ENCODE data around the gene TTC31. TPM values are rescaled to one million over a fixed set of nuclear protein-coding genes. Genes with fewer than 3 reads are reported as not detected.

TTC31 gene
- polyA plus RNA-seq, 3 donors = 10.6 to 15.5 (median 14.2) TPM

GRCh38 chr2:74499940-74500577 is 17.2 kb downstream of the TTC31 start:
- 57 to 70% (median 60%) methylated on average over 15 of the region's 15 CpGs for whole genome bisulfite sequencing, 3 donors
- no peak overlapping the region for H3K27ac ChIP-seq (ENCODE audit: low read depth, low read length)

- H3K27ac ChIP-seq (ENCODE audit: low read depth, low read length) = no peak overlapping the region
Measured at GRCh38 chr2:74500578-74500946, 17.7 kb downstream of the TTC31 start.

- 80 to 84% (median 82%) methylated on average over 18 of the region's 18 CpGs for WGBS, 3 donors
- H3K27ac ChIP-seq (ENCODE audit: low read depth, low read length) = no peak overlapping the region
Measured at GRCh38 chr2:74501335-74502071, 18.6 kb downstream of the TTC31 start.

- H3K27ac ChIP-seq (ENCODE audit: low read depth, low read length) = no peak overlapping the region
- WGBS, 3 donors = 10 to 12% (median 12%) methylated on average over 32 of the region's 32 CpGs
Measured at GRCh38 chr2:74502147-74502719, 19.4 kb downstream of the TTC31 start.

GRCh38 chr2:74502720-74503505 is 20.0 kb downstream of the TTC31 start:
- WGBS, 3 donors = 1% methylated on average over 51 to 67 of the region's 67 CpGs
- H3K27ac ChIP-seq (ENCODE audit: low read depth, low read length) = no peak overlapping the region

GRCh38 chr2:74503506-74504475 is 20.9 kb downstream of the TTC31 start:
- WGBS, 3 donors = 44 to 55% (median 49%) methylated on average over 43 to 45 of the region's 45 CpGs

GRCh38 chr2:74504591-74504990 is 21.7 kb downstream of the TTC31 start:
- 90 to 96% (median 95%) methylated on average over 3 of the region's 3 CpGs for WGBS, 3 donors
- H3K27ac ChIP-seq (ENCODE audit: low read depth, low read length) = no peak overlapping the region

More at GRCh38 chr2:74503506-74504475, 20.9 kb downstream of the TTC31 start:
- no peak overlapping the region for H3K27ac ChIP-seq (ENCODE audit: low read depth, low read length)

- WGBS, 3 donors = 94 to 98% (median 96%) methylated on average over 14 of the region's 14 CpGs
- H3K27ac ChIP-seq (ENCODE audit: low read depth, low read length) = no peak overlapping the region
Measured at GRCh38 chr2:74505448-74506246, 22.8 kb downstream of the TTC31 start.

GRCh38 chr2:74507145-74507925 is 24.5 kb downstream of the TTC31 start, which contains the start of gene PCGF1:
PCGF1 (minus strand) TSS chr2:74507695; CDS start chr2:74507668, 27 bp downstream.
- WGBS, 3 donors = 0 to 1% (median 1%) methylated on average over 55 to 56 of the region's 56 CpGs
- peak within 1 kb of the TSS; percentile 89 for H3K27ac ChIP-seq (ENCODE audit: low read depth, low read length)

GRCh38 chr2:74507926-74508520 is 25.1 kb downstream of the TTC31 start:
- 9 to 17% (median 14%) methylated on average over 38 of the region's 38 CpGs for WGBS, 3 donors
- peak overlapping the region; percentile 58 for H3K27ac ChIP-seq (ENCODE audit: low read depth, low read length)

- H3K27ac ChIP-seq (ENCODE audit: low read depth, low read length) = no peak overlapping the region
- whole genome bisulfite sequencing, 3 donors = 80 to 88% (median 80%) methylated on average over 4 of the region's 4 CpGs
Measured at GRCh38 chr2:74510272-74510671, 27.4 kb downstream of the TTC31 start.

- no peak overlapping the region for H3K27ac ChIP-seq (ENCODE audit: low read depth, low read length)
- 33 to 44% (median 37%) methylated on average over 11 of the region's 11 CpGs for WGBS, 3 donors
Measured at GRCh38 chr2:74511104-74511989, 28.5 kb downstream of the TTC31 start.

- WGBS, 3 donors = 8 to 10% (median 10%) methylated on average over 36 of the region's 36 CpGs
Measured at GRCh38 chr2:74512744-74513604, 30.1 kb downstream of the TTC31 start.

More at GRCh38 chr2:74512744-74513604, 30.1 kb downstream of the TTC31 start:
- no peak overlapping the region for H3K27ac ChIP-seq (ENCODE audit: low read depth, low read length)
